Ascending aorta (tissue), 2 donors: Measurements from ENCODE around the gene CACNA1G. TPM values are rescaled to one million over a fixed set of nuclear protein-coding genes. Genes with fewer than 3 reads are reported as not detected.

Experiments used
- DNase-seq, 2 donors: peaks; one replicate each; pipeline ENCODE4 v3.0.0-alpha.2; 2019; ENCODE audit warnings: low spot score in 2 of 2
- H3K27ac ChIP-seq, 2 donors: fragments of 200-600 bp; sonication (generic); one replicate each; pipeline ENCODE4 v1.5.1; 2016 to 2017; ENCODE audit warnings: mild to moderate bottlenecking in 1 of 2
- H3K27me3 ChIP-seq: fragments of 200-600 bp; sonication (generic); one replicate; pipeline ENCODE4 v1.5.1; 2017
- H3K36me3 ChIP-seq, 2 donors: fragments of 200-600 bp; sonication (generic); one replicate each; pipeline ENCODE4 v1.5.1; 2016
- H3K4me1 ChIP-seq, 2 donors: fragments of 200-600 bp; sonication (generic); one replicate each; pipeline ENCODE4 v1.5.1; 2016 to 2017; ENCODE audit warnings: mild to moderate bottlenecking in 1 of 2
- H3K4me3 ChIP-seq, 2 donors: fragments of 200-600 bp; sonication (generic); one replicate each; pipeline ENCODE4 v1.5.1; 2016 to 2017; ENCODE audit warnings: mild to moderate bottlenecking in 1 of 2
- H3K9me3 ChIP-seq, 2 donors: fragments of 200-600 bp; sonication (generic); one replicate each; pipeline ENCODE4 v1.5.1; 2016
- intact Hi-C: fragments of 100-400 bp; cut with DNase I; formaldehyde crosslinking; loops from one replicate; pipeline ENCODE4 v1.15.1; 2023
- total RNA-seq: library from RNA; depleted of rRNA; stranded (reverse); fragments of >200 nt; gene quantifications from one replicate; pipeline ENCODE4 v1.1.0, GENCODE V29; 2016
- TF ChIP-seq, protein P1 (sequence below), 3 experiments: fragments of 200-600 bp in 2 of 3; fragments of 450-650 bp in 1 of 3; sonication (generic) in 2 of 3; IDR thresholded peaks; one replicate each; pipeline ENCODE4 v1.5.1; 2016 to 2019; ENCODE audit warnings: antibody characterized with exemption in 3 of 3, mild to moderate bottlenecking in 1 of 3, moderate library complexity in 1 of 3

The CACNA1G gene
- total RNA-seq, 1 donor from 2014 or later: 1.2 TPM

DNA sequence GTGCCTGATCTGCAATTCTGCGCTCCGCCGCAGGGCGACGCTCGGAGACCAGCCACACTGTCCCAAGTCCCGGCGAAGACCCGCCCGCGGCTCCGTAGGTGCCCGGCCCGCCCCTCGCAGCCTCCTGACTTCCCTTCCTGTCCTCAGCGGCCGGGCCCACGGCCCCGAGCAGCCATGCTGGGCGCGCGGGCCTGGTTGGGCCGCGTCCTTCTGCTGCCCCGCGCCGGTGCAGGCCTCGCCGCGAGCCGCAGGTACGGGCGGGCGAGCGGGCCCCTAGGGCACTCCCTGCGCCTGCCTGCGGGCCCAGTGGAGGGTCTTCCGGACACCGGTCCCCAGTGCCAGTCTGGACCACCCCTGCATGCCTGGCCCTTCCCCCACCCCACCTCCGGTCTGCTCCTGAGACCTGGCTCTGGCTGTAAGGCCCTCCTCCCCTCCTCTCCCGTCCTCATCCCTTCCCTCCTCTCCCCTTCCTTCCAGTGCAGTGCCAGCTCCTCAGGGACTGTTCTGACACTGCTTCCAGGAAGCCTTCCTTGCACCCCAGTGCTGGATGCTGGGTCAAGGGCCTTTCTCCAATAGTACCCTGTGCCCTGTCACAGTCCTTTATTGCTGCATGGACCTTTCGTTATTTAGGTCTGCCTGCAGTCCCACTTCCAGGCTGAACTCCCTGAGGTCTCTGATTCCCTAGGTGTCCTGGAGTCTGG, 13.3 kb upstream of the CACNA1G start, which contains the start of gene SPATA20:
Gene SPATA20, plus strand, starts transcription at position 140 of the 701 bp plus-strand sequence. Its CDS starts 35 bp downstream, at position 175.
- TF ChIP-seq, protein P1, sequence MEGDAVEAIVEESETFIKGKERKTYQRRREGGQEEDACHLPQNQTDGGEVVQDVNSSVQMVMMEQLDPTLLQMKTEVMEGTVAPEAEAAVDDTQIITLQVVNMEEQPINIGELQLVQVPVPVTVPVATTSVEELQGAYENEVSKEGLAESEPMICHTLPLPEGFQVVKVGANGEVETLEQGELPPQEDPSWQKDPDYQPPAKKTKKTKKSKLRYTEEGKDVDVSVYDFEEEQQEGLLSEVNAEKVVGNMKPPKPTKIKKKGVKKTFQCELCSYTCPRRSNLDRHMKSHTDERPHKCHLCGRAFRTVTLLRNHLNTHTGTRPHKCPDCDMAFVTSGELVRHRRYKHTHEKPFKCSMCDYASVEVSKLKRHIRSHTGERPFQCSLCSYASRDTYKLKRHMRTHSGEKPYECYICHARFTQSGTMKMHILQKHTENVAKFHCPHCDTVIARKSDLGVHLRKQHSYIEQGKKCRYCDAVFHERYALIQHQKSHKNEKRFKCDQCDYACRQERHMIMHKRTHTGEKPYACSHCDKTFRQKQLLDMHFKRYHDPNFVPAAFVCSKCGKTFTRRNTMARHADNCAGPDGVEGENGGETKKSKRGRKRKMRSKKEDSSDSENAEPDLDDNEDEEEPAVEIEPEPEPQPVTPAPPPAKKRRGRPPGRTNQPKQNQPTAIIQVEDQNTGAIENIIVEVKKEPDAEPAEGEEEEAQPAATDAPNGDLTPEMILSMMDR (IDR thresholded peaks at IDR 0.05): peak; percentile 99
- no peaks in the 10 kb centered on the region for H3K9me3 ChIP-seq
- H3K36me3 ChIP-seq: peaks cover 3 to 9% of the 10 kb centered on the region in 2 donors
- peak within 1 kb of the TSS; percentile 65 to 80 for H3K27ac ChIP-seq
- H3K4me1 ChIP-seq: peaks cover 3 to 16% of the 10 kb centered on the region in 2 donors
- no peaks in the 10 kb centered on the region for H3K27me3 ChIP-seq
- intact Hi-C loops: loop anchor here (1.0 to 5.0 kb wide), 3 partner anchors 79 to 405 kb away; no protein-coding TSS in a partner anchor
- peak; percentile 72 to 97 for DNase-seq
- peak within 1 kb of the TSS; percentile 69 to 76 for H3K4me3 ChIP-seq

DNA sequence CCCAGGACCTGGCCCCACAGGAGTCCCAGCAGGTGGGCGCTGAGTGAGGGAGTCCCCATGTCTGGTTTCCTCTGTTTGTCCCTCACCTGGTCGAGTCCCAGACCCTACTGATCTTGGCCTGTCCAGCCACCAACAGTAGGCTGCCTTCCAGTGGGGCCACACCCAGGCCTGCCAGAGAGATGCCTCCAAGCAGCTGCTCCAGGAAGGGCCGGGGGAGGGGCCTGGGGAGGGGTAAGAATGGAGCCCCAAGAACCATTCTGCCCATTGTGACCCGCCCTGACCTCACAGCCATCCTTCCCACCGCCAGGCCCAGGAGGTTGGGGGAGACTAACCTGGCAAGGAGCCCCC, 12.8 kb upstream of the CACNA1G start:
- intact Hi-C loops: loop anchor here (1.0 to 5.0 kb wide), 3 partner anchors 79 to 405 kb away; no protein-coding TSS in a partner anchor
- peaks cover 3 to 9% of the 10 kb centered on the region in 2 donors for H3K36me3 ChIP-seq
- peaks cover 0 to 11% of the 10 kb centered on the region in 2 donors for H3K4me1 ChIP-seq
- no peaks in the 10 kb centered on the region for H3K27me3 ChIP-seq
- H3K4me3 ChIP-seq: peak overlapping the region; percentile 69 to 76
- H3K27ac ChIP-seq: peak overlapping the region; percentile 65 to 80
- TF ChIP-seq, protein P1 (IDR thresholded peaks at IDR 0.05): no peak
- no peak for DNase-seq
- no peaks in the 10 kb centered on the region for H3K9me3 ChIP-seq

DNA sequence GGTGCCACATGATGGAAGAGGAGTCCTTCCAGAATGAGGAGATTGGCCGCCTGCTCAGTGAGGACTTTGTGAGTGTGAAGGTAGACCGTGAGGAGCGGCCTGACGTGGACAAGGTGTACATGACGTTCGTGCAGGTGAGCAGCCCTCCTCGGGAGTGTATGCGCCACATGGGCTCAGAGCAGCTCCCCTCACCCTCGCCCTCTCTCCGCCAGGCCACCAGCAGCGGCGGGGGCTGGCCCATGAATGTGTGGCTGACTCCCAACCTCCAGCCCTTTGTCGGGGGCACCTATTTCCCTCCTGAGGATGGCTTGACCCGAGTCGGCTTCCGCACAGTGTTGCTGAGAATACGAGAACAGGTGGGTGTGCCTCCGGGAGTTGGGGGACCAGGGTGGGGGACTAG, 11.7 kb upstream of the CACNA1G start:
- H3K27ac ChIP-seq: no peak overlapping the region
- TF ChIP-seq, protein P1 (IDR thresholded peaks at IDR 0.05): no peak
- DNase-seq: no peak
- H3K4me3 ChIP-seq: no peak overlapping the region
- H3K36me3 ChIP-seq: peaks cover 3 to 9% of the 10 kb centered on the region in 2 donors
- no peaks in the 10 kb centered on the region for H3K27me3 ChIP-seq
- intact Hi-C loops: loop anchor here (5.0 kb wide), 1 partner anchor 403 kb away; no protein-coding TSS in a partner anchor
- H3K9me3 ChIP-seq: no peaks in the 10 kb centered on the region
- peaks cover 0 to 8% of the 10 kb centered on the region in 2 donors for H3K4me1 ChIP-seq

DNA sequence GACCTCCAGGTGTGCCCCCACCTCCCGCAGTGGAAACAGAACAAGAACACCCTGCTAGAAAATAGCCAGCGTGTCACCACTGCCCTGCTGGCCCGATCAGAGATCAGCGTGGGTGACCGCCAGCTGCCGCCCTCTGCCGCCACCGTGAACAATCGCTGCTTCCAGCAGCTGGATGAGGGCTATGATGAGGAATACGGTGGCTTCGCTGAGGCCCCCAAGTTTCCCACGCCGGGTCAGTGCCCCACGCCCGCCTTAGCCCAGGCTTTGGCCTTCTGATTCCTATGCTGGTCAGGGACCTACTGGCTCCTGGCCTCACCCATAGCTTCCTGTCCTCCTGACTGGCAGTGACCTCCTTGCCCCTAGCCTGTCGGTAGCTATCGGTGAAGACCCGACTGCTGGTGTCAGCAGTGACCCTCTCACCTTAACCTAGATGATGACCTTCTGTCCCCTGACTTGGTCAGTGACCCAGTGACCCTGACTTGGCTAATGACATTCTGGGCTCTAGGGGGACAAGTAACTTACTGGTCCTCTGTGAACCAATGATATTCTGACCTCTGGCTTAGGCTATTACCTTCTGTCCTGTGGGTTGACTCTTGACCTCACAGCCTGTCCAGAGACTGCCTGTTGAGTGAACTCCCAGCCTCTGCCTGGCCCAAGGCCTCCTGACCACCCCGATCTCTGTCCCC, 11.1 kb upstream of the CACNA1G start:
- TF ChIP-seq, protein P1 (IDR thresholded peaks at IDR 0.05): no peak
- Histone ChIP-seq H3K4me3 (no peak overlapping the region), H3K36me3 (peaks cover 3 to 9% of the 10 kb centered on the region in 2 donors), H3K9me3 (no peaks in the 10 kb centered on the region), H3K4me1 (peaks cover 0 to 8% of the 10 kb centered on the region in 2 donors), H3K27me3 (no peaks in the 10 kb centered on the region), H3K27ac (no peak overlapping the region)
- intact Hi-C loops: loop anchor here (5.0 kb wide), 1 partner anchor 403 kb away; no protein-coding TSS in a partner anchor
- no peak for DNase-seq

DNA sequence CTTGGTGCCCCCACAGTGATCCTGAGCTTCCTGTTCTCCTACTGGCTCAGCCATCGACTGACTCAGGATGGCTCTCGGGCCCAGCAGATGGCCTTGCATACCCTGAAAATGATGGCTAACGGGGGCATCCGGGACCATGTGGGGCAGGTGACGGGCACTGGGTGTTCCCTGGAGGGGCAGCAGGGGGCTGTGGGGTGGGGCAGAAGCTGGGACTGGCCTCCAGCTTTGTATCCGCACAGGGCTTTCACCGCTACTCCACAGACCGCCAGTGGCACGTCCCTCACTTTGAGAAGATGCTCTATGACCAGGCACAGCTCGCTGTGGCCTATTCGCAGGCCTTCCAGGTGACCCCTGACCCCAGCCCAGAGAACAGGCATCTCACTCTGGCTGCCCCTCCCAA, 10.5 kb upstream of the CACNA1G start:
- intact Hi-C loops: loop anchor here (2.0 to 5.0 kb wide), 2 partner anchors 143 to 402 kb away; no protein-coding TSS in a partner anchor

More for the DNA sequence above, 10.5 kb upstream of the CACNA1G start:
- TF ChIP-seq, protein P1 (IDR thresholded peaks at IDR 0.05): no peak
- H3K27ac ChIP-seq: no peak overlapping the region
- H3K27me3 ChIP-seq: no peaks in the 10 kb centered on the region
- H3K36me3 ChIP-seq: peaks cover 3 to 10% of the 10 kb centered on the region in 2 donors
- DNase-seq: no peak
- H3K9me3 ChIP-seq: no peaks in the 10 kb centered on the region
- no peak overlapping the region for H3K4me3 ChIP-seq
- H3K4me1 ChIP-seq: peaks cover 0 to 8% of the 10 kb centered on the region in 2 donors
